ENCODE measurements around the gene SEZ6.

GRCh38 chr17:28918295-28918694 is 87.5 kb downstream of the SEZ6 start:
- TF ChIP-seq POLR2AphosphoS5 (IDR thresholded peaks at IDR 0.05) (no peak), POLR2A (IDR thresholded peaks at IDR 0.05) (no peak), CTCF (IDR thresholded peaks at IDR 0.05) (no peak)
